Astrocyte (in vitro differentiated cells and primary cell): ENCODE measurements around the gene HIRA. TPM values are rescaled to one million over a fixed set of nuclear protein-coding genes. Genes with fewer than 3 reads are reported as not detected.
"Not testable (repeated sequence)": the region's sequence is repeated elsewhere in the genome, so short reads cannot be mapped to it uniquely, and the experiment has no call there.

ENCODE experiments used
- DNase-seq: peaks from one replicate; pipeline ENCODE4 v3.0.0-alpha.2; 2010; ENCODE audit warnings: low read depth
- FAIRE-seq: peaks from 2 replicates; lab custom pipeline; 2011; peaks lifted over from hg19 to GRCh38; lab: Jason Lieb, UNC
- H2AFZ ChIP-seq: 2 replicates; pipeline ENCODE4 v1.6.0; 2012; ENCODE audit warnings: low read depth, low read length, inconsistent platforms
- H3K27ac ChIP-seq: 2 replicates; pipeline ENCODE4 v1.5.1; 2011; ENCODE audit warnings: low read depth, low read length, inconsistent platforms
- H3K27me3 ChIP-seq: 2 replicates; pipeline ENCODE4 v1.6.0; 2011; ENCODE audit warnings: low read length, inconsistent platforms; ENCODE audit not compliant: insufficient read depth
- H3K36me3 ChIP-seq: 2 replicates; pipeline ENCODE4 v1.5.1; 2011; ENCODE audit warnings: low read length, inconsistent platforms; ENCODE audit not compliant: insufficient read depth
- H3K4me1 ChIP-seq: 2 replicates; pipeline ENCODE4 v1.5.1; 2011; ENCODE audit warnings: low read length, inconsistent platforms; ENCODE audit not compliant: insufficient read depth
- H3K4me2 ChIP-seq: 2 replicates; pipeline ENCODE4 v1.6.0; 2012; ENCODE audit warnings: low read length, inconsistent platforms
- H3K4me3 ChIP-seq: 2 replicates; pipeline ENCODE4 v1.5.1; 2011; ENCODE audit warnings: low read depth, mild to moderate bottlenecking, low read length, inconsistent platforms; ENCODE audit not compliant: insufficient read depth
- H3K79me2 ChIP-seq: 2 replicates; pipeline ENCODE4 v1.6.0; 2012; ENCODE audit warnings: mild to moderate bottlenecking, low read length, inconsistent platforms; ENCODE audit not compliant: insufficient read depth
- H3K9ac ChIP-seq: 2 replicates; pipeline ENCODE4 v1.6.0; 2012; ENCODE audit warnings: mild to moderate bottlenecking, low read length, inconsistent platforms
- H3K9me3 ChIP-seq: 2 replicates; pipeline ENCODE4 v1.5.1; 2012; ENCODE audit warnings: low read depth, mild to moderate bottlenecking, low read length, inconsistent platforms; ENCODE audit not compliant: insufficient read depth
- H4K20me1 ChIP-seq: 2 replicates; pipeline ENCODE4 v1.6.0; 2012; ENCODE audit warnings: low read length, inconsistent platforms; ENCODE audit not compliant: insufficient read depth
- H3K27ac Mint-ChIP-seq: one replicate; pipeline ENCODE4 v1.8.0; 2021; ENCODE audit warnings: mild to moderate bottlenecking, mixed read lengths; ENCODE audit not compliant: unreplicated experiment
- H3K27me3 Mint-ChIP-seq: one replicate; pipeline ENCODE4 v1.8.0; 2021; ENCODE audit warnings: low read depth, mixed read lengths; ENCODE audit not compliant: unreplicated experiment
- H3K36me3 Mint-ChIP-seq: one replicate; pipeline ENCODE4 v1.8.0; 2021; ENCODE audit warnings: low read depth, mixed read lengths; ENCODE audit not compliant: unreplicated experiment
- H3K4me1 Mint-ChIP-seq: one replicate; pipeline ENCODE4 v1.8.0; 2021; ENCODE audit warnings: low read depth, mixed read lengths; ENCODE audit not compliant: unreplicated experiment
- H3K4me3 Mint-ChIP-seq: one replicate; pipeline ENCODE4 v1.8.0; 2021; ENCODE audit warnings: mild to moderate bottlenecking, moderate library complexity, mixed read lengths; ENCODE audit not compliant: unreplicated experiment
- H3K9me3 Mint-ChIP-seq: one replicate; pipeline ENCODE4 v1.8.0; 2021; ENCODE audit warnings: mild to moderate bottlenecking, mixed read lengths; ENCODE audit not compliant: unreplicated experiment
- CTCF ChIP-seq: IDR thresholded peaks from 2 replicates; pipeline ENCODE4 v1.5.1; 2011; ENCODE audit warnings: low read depth, mild to moderate bottlenecking, inconsistent platforms, low read length, moderate library complexity; ENCODE audit not compliant: insufficient read depth
- EZH2 ChIP-seq: IDR thresholded peaks from 2 replicates; pipeline ENCODE4 v1.6.1; 2012; ENCODE audit warnings: mild to moderate bottlenecking, low read length, inconsistent platforms; ENCODE audit not compliant: insufficient read depth
- total RNA-seq: library from RNA; stranded (reverse); gene quantifications from 2 replicates; pipeline ENCODE4 v1.2.1, GENCODE V29; 2021

HIRA gene
- total RNA-seq, 1 donor from 2014 or later: 31.1 TPM

- Mint-ChIP-seq H3K27ac (no peak overlapping the region), H3K9me3 (no peaks in the 10 kb centered on the region), H3K27me3 (no peaks in the 10 kb centered on the region), H3K4me1 (peaks cover 4% of the 10 kb centered on the region), H3K36me3 (peaks cover 38% of the 10 kb centered on the region), H3K4me3 (no peak overlapping the region)
- Histone ChIP-seq H3K27me3 (no peaks in the 10 kb centered on the region), H3K9me3 (no peaks in the 10 kb centered on the region), H3K36me3 (peaks cover 46% of the 10 kb centered on the region), H4K20me1 (peaks cover 9% of the 10 kb centered on the region), H3K9ac (no peak overlapping the region), H3K27ac (no peak overlapping the region), H3K4me2 (no peak overlapping the region), H3K4me3 (no peak overlapping the region), H2AFZ (no peak overlapping the region), H3K79me2 (no peaks in the 10 kb centered on the region), H3K4me1 (no peaks in the 10 kb centered on the region)
- DNase-seq: no peak
- no peak for FAIRE-seq
- TF ChIP-seq CTCF: no peak
- no peak for TF ChIP-seq EZH2
Measured at GRCh38 chr22:19371893-19372292, 59.6 kb downstream of the HIRA start.

- no peak overlapping the region for H3K4me2 ChIP-seq
- Mint-ChIP-seq H3K9me3 (no peaks in the 10 kb centered on the region), H3K27me3 (no peaks in the 10 kb centered on the region), H3K27ac (no peak overlapping the region), H3K36me3 (peaks cover 26% of the 10 kb centered on the region), H3K4me1 (no peaks in the 10 kb centered on the region), H3K4me3 (no peak overlapping the region)
- no peak overlapping the region for H3K4me3 ChIP-seq
- H4K20me1 ChIP-seq: no peaks in the 10 kb centered on the region
- H3K4me1 ChIP-seq: no peaks in the 10 kb centered on the region
- H3K9ac ChIP-seq: no peak overlapping the region
- TF ChIP-seq CTCF (no peak), EZH2 (no peak)
- no peaks in the 10 kb centered on the region for H3K79me2 ChIP-seq
- no peak for DNase-seq
- no peak overlapping the region for H3K27ac ChIP-seq
- H3K9me3 ChIP-seq: no peaks in the 10 kb centered on the region
- no peak overlapping the region for H2AFZ ChIP-seq
- H3K36me3 ChIP-seq: peaks cover 44% of the 10 kb centered on the region
- no peaks in the 10 kb centered on the region for H3K27me3 ChIP-seq
- no peak for FAIRE-seq
Measured at GRCh38 chr22:19368876-19369275, 62.7 kb downstream of the HIRA start.

- no peaks in the 10 kb centered on the region for H3K9me3 Mint-ChIP-seq
- no peak overlapping the region for H3K4me3 Mint-ChIP-seq
- no peak overlapping the region for H3K27ac Mint-ChIP-seq
- Histone ChIP-seq H3K9ac (no peak overlapping the region), H3K79me2 (no peaks in the 10 kb centered on the region), H4K20me1 (no peaks in the 10 kb centered on the region), H3K27me3 (no peaks in the 10 kb centered on the region), H3K4me3 (no peak overlapping the region), H3K36me3 (peaks cover 39% of the 10 kb centered on the region), H3K4me2 (no peak overlapping the region), H3K9me3 (no peaks in the 10 kb centered on the region), H3K27ac (no peak overlapping the region), H3K4me1 (no peaks in the 10 kb centered on the region), H2AFZ (no peak overlapping the region)
- FAIRE-seq (no peak), DNase-seq (no peak)
- H3K27me3 Mint-ChIP-seq: no peaks in the 10 kb centered on the region
- TF ChIP-seq EZH2: no peak
- no peak for TF ChIP-seq CTCF
- no peaks in the 10 kb centered on the region for H3K4me1 Mint-ChIP-seq
- H3K36me3 Mint-ChIP-seq: peaks cover 21% of the 10 kb centered on the region
Measured at GRCh38 chr22:19367763-19368367, 63.7 kb downstream of the HIRA start.

GRCh38 chr22:19363541-19363940 lies 68.0 kb downstream of the HIRA start:
- H3K4me3 Mint-ChIP-seq, H3K4me3 ChIP-seq, H2AFZ ChIP-seq, H4K20me1 ChIP-seq, H3K27ac Mint-ChIP-seq, H3K9me3 Mint-ChIP-seq, H3K9me3 ChIP-seq, H3K27ac ChIP-seq, H3K79me2 ChIP-seq, H3K4me1 ChIP-seq, H3K27me3 Mint-ChIP-seq, H3K4me1 Mint-ChIP-seq, H3K9ac ChIP-seq, H3K27me3 ChIP-seq, FAIRE-seq, H3K4me2 ChIP-seq, DNase-seq: not testable (repeated sequence)
- peaks cover 48% of the 10 kb centered on the region for H3K36me3 ChIP-seq
- H3K36me3 Mint-ChIP-seq: peaks cover 28% of the 10 kb centered on the region
